Measurements from ENCODE around the gene PNMA8A.
A peak's percentile ranks its signal among the peaks of the same experiment; 100 is the strongest.

PNMA8A gene

DNA sequence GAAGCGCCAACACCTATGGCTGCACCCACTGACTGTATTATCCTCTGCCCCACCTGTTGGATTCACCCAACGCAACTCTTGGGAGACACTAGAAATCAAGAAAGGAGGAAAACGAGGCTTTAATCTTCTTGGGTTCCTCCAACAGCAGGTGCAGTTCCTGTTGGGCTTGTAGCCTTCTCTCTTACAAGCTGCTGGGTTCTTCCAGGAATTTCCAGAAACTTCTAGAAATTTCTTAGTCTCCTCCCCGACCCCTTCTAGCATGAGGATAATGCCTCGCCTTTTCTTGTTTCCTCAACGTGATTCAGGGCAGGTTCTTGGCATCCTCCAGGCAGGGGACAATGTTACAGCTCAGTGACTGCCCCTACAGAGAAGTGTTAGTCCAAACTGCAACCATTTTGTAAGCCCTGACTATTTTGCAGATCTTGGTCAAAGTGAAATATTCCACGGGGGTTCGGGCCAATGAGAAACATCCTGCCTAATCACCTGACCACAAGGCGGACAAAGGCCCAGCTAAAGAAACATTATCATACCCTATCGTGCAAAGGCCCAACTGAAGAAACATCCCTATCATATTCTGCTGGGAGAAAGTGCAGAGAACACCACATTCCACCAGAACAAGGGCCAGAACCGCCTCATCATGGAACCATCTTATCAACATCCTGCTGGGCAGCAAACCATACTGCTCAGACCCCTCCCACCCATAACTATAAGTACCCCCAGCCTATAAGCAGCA is 614 bp upstream of the PNMA8A start:
- no peak for DNase-seq (ENCODE audit: low read depth)
- H3K4me3 ChIP-seq (ENCODE audit: control insufficient read depth, low read depth, low read length), result peak overlapping the region; percentile 32
- TF ChIP-seq, protein P1, sequence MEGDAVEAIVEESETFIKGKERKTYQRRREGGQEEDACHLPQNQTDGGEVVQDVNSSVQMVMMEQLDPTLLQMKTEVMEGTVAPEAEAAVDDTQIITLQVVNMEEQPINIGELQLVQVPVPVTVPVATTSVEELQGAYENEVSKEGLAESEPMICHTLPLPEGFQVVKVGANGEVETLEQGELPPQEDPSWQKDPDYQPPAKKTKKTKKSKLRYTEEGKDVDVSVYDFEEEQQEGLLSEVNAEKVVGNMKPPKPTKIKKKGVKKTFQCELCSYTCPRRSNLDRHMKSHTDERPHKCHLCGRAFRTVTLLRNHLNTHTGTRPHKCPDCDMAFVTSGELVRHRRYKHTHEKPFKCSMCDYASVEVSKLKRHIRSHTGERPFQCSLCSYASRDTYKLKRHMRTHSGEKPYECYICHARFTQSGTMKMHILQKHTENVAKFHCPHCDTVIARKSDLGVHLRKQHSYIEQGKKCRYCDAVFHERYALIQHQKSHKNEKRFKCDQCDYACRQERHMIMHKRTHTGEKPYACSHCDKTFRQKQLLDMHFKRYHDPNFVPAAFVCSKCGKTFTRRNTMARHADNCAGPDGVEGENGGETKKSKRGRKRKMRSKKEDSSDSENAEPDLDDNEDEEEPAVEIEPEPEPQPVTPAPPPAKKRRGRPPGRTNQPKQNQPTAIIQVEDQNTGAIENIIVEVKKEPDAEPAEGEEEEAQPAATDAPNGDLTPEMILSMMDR (conservative IDR thresholded peaks at IDR 0.05; ENCODE audit: control insufficient read depth, insufficient read depth, low read depth, low read length), result no peak

DNA sequence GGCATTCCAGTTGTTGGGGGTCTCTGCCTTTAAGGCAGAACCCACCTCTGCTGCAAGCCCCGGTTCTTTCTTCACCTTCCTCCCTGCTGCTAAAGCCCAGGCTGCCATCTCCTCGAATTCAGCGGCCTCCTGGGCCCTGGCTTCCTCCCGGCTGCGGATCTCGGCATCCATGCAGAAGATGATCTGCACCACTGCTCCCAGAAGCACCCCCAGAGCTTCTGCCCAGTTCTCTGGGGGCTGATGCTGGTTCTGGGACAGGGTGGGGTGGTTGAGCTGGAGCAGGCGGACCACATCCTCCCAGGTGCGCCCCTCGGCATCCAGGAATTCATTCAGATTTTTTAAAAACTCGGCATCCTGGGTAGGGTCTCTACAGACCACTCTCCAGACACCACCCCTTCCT is 987 bp downstream of the PNMA8A start:
- TF ChIP-seq, protein P1 (conservative IDR thresholded peaks at IDR 0.05; ENCODE audit: control insufficient read depth, insufficient read depth, low read depth, low read length), result no peak
- H3K4me3 ChIP-seq (ENCODE audit: control insufficient read depth, low read depth, low read length), result no peak overlapping the region
- DNase-seq (ENCODE audit: low read depth), result no peak

DNA sequence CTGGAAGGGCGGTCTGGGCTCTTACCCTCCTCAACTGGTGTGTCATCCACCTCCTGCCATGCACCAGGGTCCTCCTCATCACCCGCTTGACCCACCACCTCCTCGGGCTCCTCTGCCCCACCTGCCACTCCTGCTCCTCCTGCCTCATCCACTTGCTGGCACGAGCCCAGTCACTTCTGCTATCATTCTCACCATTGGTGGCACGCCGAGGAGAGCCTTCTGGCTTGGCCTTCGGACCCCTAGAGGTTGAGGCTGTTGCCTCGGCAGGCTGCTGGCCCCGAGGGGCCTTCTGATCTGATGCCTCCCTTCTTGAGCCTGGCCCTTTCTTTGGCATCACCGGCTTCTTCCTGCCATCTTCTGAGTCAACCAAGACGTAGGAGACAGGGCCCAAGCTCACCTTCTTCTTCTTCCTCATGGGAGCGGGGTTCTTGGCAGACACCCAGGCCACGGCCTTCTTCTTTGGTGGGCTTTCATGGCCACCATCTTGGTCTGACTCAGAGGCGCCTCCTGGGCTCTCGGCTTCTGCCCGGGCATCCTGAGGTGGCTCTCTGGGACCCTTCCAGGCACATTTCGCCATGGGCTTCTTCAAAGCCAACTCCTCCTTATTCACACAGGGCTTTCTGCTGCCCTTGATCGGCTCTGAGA is 1.7 kb downstream of the PNMA8A start:
- no peak for DNase-seq (ENCODE audit: low read depth)
- no peak overlapping the region for H3K4me3 ChIP-seq (ENCODE audit: control insufficient read depth, low read depth, low read length)
- TF ChIP-seq, protein P1 (conservative IDR thresholded peaks at IDR 0.05; ENCODE audit: control insufficient read depth, insufficient read depth, low read depth, low read length), result no peak

DNA sequence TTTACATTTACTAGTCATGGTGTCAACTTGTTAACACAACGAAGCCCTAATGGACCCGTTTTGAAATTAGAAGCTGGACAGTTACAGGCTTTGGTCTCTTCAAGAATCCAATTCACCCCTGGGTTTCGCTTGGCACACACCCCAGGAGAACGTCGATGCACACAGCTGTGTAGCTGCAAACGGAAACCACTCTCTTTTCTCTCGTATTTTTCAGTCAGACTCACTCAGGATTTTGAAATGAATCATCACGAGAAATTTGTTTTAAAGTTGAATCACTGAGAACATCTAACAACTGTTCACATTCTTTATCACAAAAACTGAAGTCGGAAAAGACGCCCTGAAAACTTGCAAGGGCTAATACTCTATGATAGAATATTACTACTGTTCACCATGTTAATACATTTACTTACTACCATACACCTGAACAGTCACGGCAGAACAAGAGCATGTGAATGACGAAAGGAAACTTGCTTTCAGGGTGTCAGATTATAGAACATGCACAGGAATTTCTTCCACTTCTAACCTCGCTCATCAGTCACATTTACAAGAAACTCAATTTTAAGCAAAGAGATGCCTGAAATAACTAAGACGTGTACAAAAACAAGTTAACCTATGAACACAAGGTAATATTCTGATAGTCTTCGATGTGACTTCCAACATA is 4.7 kb downstream of the PNMA8A start:
- H3K4me3 ChIP-seq (ENCODE audit: control insufficient read depth, low read depth, low read length), result no peak overlapping the region
- peak; percentile 92 for DNase-seq (ENCODE audit: low read depth)
- TF ChIP-seq, protein P1 (conservative IDR thresholded peaks at IDR 0.05; ENCODE audit: control insufficient read depth, insufficient read depth, low read depth, low read length), result no peak

DNA sequence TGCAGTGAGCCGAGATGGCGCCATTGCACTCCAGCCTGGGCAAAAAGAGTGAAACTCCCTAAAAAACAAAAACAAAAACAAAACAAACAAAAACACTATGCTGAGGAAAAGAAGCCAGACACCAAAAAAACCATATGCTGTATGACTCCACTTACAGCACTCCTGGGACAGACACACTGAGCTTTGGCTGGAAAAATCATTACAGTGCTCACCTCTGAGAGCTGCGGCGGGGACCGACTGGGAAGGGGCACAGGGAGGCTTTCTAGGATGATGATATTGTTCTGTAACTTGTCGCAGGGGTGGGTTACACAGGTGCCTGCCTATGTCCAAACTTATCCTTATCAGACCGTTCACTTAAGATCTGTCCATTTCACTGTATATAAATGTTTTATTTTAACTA is 7.8 kb downstream of the PNMA8A start:
- no peak for DNase-seq (ENCODE audit: low read depth)
- no peak overlapping the region for H3K4me3 ChIP-seq (ENCODE audit: control insufficient read depth, low read depth, low read length)
- TF ChIP-seq, protein P1 (conservative IDR thresholded peaks at IDR 0.05; ENCODE audit: control insufficient read depth, insufficient read depth, low read depth, low read length), result no peak

DNA sequence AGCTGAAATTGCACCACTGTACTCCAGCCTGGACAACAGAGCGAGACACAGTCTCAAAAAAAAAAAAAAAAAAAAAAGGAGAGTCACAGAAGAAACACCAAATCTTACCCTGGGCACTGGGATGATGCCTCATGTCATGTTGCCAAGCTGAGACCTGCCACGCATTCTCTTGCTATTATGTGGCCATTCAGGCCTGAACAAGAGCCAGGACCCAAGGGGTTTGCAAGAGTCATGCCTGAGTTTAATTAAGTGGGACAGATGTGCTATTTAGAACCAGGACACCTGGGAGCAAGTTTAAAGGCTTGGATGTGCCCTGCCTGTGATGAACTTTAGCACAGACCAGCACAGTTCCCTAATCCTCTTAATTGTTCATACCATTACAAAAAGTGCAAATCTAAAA is 9.8 kb downstream of the PNMA8A start:
- DNase-seq (ENCODE audit: low read depth), result peak; percentile 36
- H3K4me3 ChIP-seq (ENCODE audit: control insufficient read depth, low read depth, low read length), result no peak overlapping the region
- TF ChIP-seq, protein P1 (conservative IDR thresholded peaks at IDR 0.05; ENCODE audit: control insufficient read depth, insufficient read depth, low read depth, low read length), result no peak

All from fibroblast of mammary gland (primary cell).